GM23248 (cell line): Measurements from ENCODE around the gene ERCC1. TPM values are rescaled to one million over a fixed set of nuclear protein-coding genes. Genes with fewer than 3 reads are reported as not detected.

Experiments
- DNase-seq: peaks from one replicate; pipeline ENCODE4 v3.0.0-alpha.2; 2015
- H2AFZ ChIP-seq: fragments of 200-600 bp; sonication (generic); 2 replicates; pipeline ENCODE4 v1.6.1; 2016; ENCODE audit warnings: antibody characterized with exemption
- H3F3A ChIP-seq: fragments of 200-600 bp; sonication (generic); 2 replicates; pipeline ENCODE4 v1.6.1; 2016; ENCODE audit warnings: mild to moderate bottlenecking, antibody characterized with exemption, mixed run types; ENCODE audit not compliant: insufficient read depth
- H3K27ac ChIP-seq: fragments of 200-600 bp; sonication (generic); 2 replicates; pipeline ENCODE4 v1.5.1; 2016; ENCODE audit warnings: mild to moderate bottlenecking
- H3K27me3 ChIP-seq: fragments of 200-600 bp; sonication (generic); replicated peaks from 2 replicates; pipeline ENCODE4 v1.6.1; 2016; ENCODE audit warnings: mild to moderate bottlenecking; ENCODE audit not compliant: insufficient read depth
- H3K36me3 ChIP-seq: fragments of 200-600 bp; sonication (generic); 2 replicates; pipeline ENCODE4 v1.6.1; 2016; ENCODE audit warnings: low read depth, mild to moderate bottlenecking
- H3K4me1 ChIP-seq: fragments of 200-600 bp; sonication (generic); 2 replicates; pipeline ENCODE4 v1.6.1; 2016; ENCODE audit warnings: mild to moderate bottlenecking; ENCODE audit not compliant: insufficient read depth
- H3K4me2 ChIP-seq: fragments of 200-600 bp; sonication (generic); one replicate; pipeline ENCODE4 v1.6.1; 2016; ENCODE audit warnings: mild to moderate bottlenecking; ENCODE audit not compliant: unreplicated experiment
- H3K4me3 ChIP-seq: fragments of 200-600 bp; sonication (generic); 2 replicates; pipeline ENCODE4 v1.5.1; 2016; ENCODE audit warnings: mild to moderate bottlenecking
- H3K79me2 ChIP-seq: fragments of 200-600 bp; sonication (generic); 2 replicates; pipeline ENCODE4 v1.6.1; 2016; ENCODE audit warnings: mild to moderate bottlenecking; ENCODE audit not compliant: insufficient read depth
- H3K9ac ChIP-seq: fragments of 200-600 bp; sonication (generic); 2 replicates; pipeline ENCODE4 v1.6.1; 2016; ENCODE audit warnings: mild to moderate bottlenecking
- H3K9me2 ChIP-seq: fragments of 200-600 bp; sonication (generic); 2 replicates; pipeline ENCODE4 v1.6.1; 2016; ENCODE audit warnings: mixed run types, mild to moderate bottlenecking, moderate library complexity; ENCODE audit not compliant: insufficient read depth
- H3K9me3 ChIP-seq: fragments of 200-600 bp; sonication (generic); one replicate; pipeline ENCODE4 v1.6.1; 2017; ENCODE audit warnings: low read depth
- H4K20me1 ChIP-seq: fragments of 200-600 bp; sonication (generic); 2 replicates; pipeline ENCODE4 v1.6.0; 2016; ENCODE audit not compliant: insufficient read depth
- EZH2 ChIP-seq: fragments of 200-600 bp; sonication (generic); IDR thresholded peaks from 2 replicates; pipeline ENCODE4 v1.6.1; 2018; ENCODE audit warnings: antibody characterized with exemption, mild to moderate bottlenecking; ENCODE audit not compliant: insufficient read depth, poor library complexity, severe bottlenecking
- EZH2phosphoT487 ChIP-seq: fragments of 200-600 bp; sonication (generic); IDR thresholded peaks from 2 replicates; pipeline ENCODE4 v1.6.1; 2018; ENCODE audit warnings: antibody characterized with exemption, moderate library complexity, mild to moderate bottlenecking, low read depth; ENCODE audit not compliant: insufficient read depth
- WGBS, 2 experiments: methylation state at CpG; one replicate each; pipeline ENCODE4 v1.1.6; 2015 to 2017; ENCODE audit warnings: low lambda C conversion rate in 2 of 2, low coverage in 1 of 2; ENCODE audit errors: missing lambda C conversion rate in 2 of 2; 5-methylcytosine and 5-hydroxymethylcytosine counted together
- in situ Hi-C: fragments of 300-500 bp; cut with MboI; formaldehyde crosslinking; loops from 2 replicates; pipeline ENCODE4 v1.15.0; 2020
- microRNA-seq: library from miRNA; unstranded; fragments of <30 nt; microRNA quantifications from one replicate; pipeline ENCODE4, GENCODE V29; 2016; ENCODE audit warnings: borderline number of aligned reads
- polyA plus RNA-seq: library from polyadenylated mRNA; unstranded; fragments of >200 nt; fragmentation: Nextera tagmentation; extraction: Ambion mirVana; gene quantifications from 2 replicates; pipeline ENCODE4 v1.2.1, GENCODE V29; 2016
- small RNA-seq: library from RNA; depleted of rRNA; stranded (forward); fragments of <200 nt; gene quantifications from one replicate; pipeline ENCODE3, GENCODE V24; 2014; ENCODE audit warnings: low read depth, low replicate concordance
- total RNA-seq: library from RNA; depleted of rRNA; stranded (reverse); fragments of >200 nt; shearing (Covaris generic); gene quantifications from 2 replicates; pipeline ENCODE4 v1.2.3, GENCODE V29; 2014; rRNA removed

ERCC1 gene
- total and polyA plus RNA-seq, 2 experiments from 2014 or later = 79.8 to 89.0 TPM

GRCh38 chr19:45357445-45357783 lies 66.3 kb downstream of the ERCC1 start:
- H3K9me3 ChIP-seq = no peaks in the 10 kb centered on the region
- H3K4me3 ChIP-seq = no peak overlapping the region
- no peak overlapping the region for H3K4me2 ChIP-seq
- H3F3A ChIP-seq = no peaks in the 10 kb centered on the region
- in situ Hi-C loops = no loop called here
- H3K9me2 ChIP-seq = no peaks in the 10 kb centered on the region
- WGBS, 2 experiments = 93 to 94% methylated on average over 7 to 11 of the region's 11 CpGs
- H3K4me1 ChIP-seq = no peaks in the 10 kb centered on the region
- no peak overlapping the region for H3K9ac ChIP-seq
- H3K27ac ChIP-seq = no peak overlapping the region
- no peak overlapping the region for H2AFZ ChIP-seq
- H3K36me3 ChIP-seq = peaks cover 21% of the 10 kb centered on the region; the same call in 1 of the 2 replicates
- no peak for TF ChIP-seq EZH2phosphoT487
- no peak for TF ChIP-seq EZH2
- no peaks in the 10 kb centered on the region for H3K27me3 ChIP-seq
- no peaks in the 10 kb centered on the region for H3K79me2 ChIP-seq
- H4K20me1 ChIP-seq = no peaks in the 10 kb centered on the region
- no peak for DNase-seq

Small RNA genes within 50 kb of the gene (microRNA-seq; reads per million reads assigned to microRNA genes)
- gene MIR6088 = not detected

Small RNA genes within 50 kb of the gene (small RNA-seq; reads per million reads assigned to genes)
- not detected for gene MIR6088

Other genes starting within 250 kb of the ERCC1 start
- 0.89 and 11.2 TPM in 2 replicates for gene TRAPPC6A, start 245.7 kb downstream of the ERCC1 start, total RNA-seq
- gene TRAPPC6A, start 245.7 kb downstream of the ERCC1 start, polyA plus RNA-seq = 16.9 and 18.8 TPM in 2 replicates
- 4.3 and 9.0 TPM in 2 replicates for gene BLOC1S3, start 245.1 kb downstream of the ERCC1 start, total RNA-seq
- gene BLOC1S3, start 245.1 kb downstream of the ERCC1 start, polyA plus RNA-seq = 7.2 and 8.9 TPM in 2 replicates
- gene EXOC3L2, start 178.5 kb downstream of the ERCC1 start, total RNA-seq = 0.38 TPM in 1 of 2 replicates, not detected in the other
- gene EXOC3L2, start 178.5 kb downstream of the ERCC1 start, polyA plus RNA-seq = 0.06 TPM in 1 of 2 replicates, not detected in the other
- gene MARK4, start 172.6 kb downstream of the ERCC1 start, total RNA-seq = 10.2 and 11.6 TPM in 2 replicates
- 4.0 and 4.9 TPM in 2 replicates for gene MARK4, start 172.6 kb downstream of the ERCC1 start, polyA plus RNA-seq
- gene CKM, start 101.0 kb downstream of the ERCC1 start, total RNA-seq = not detected in 2 replicates
- gene CKM, start 101.0 kb downstream of the ERCC1 start, polyA plus RNA-seq = 0.11 TPM in 1 of 2 replicates, not detected in the other
- not detected in 2 replicates for gene KLC3, start 83.2 kb downstream of the ERCC1 start, total RNA-seq
- not detected in 2 replicates for gene KLC3, start 83.2 kb downstream of the ERCC1 start, polyA plus RNA-seq
- gene ERCC2, start 53.3 kb downstream of the ERCC1 start, total RNA-seq = 29.8 and 32.3 TPM in 2 replicates
- 13.7 TPM in 2 replicates for gene ERCC2, start 53.3 kb downstream of the ERCC1 start, polyA plus RNA-seq
- 3.9 and 36.5 TPM in 2 replicates for gene PPP1R13L, start 18.8 kb downstream of the ERCC1 start, total RNA-seq
- 6.2 and 6.4 TPM in 2 replicates for gene PPP1R13L, start 18.8 kb downstream of the ERCC1 start, polyA plus RNA-seq
- 3.9 and 8.8 TPM in 2 replicates for gene POLR1G, start 17.3 kb downstream of the ERCC1 start, total RNA-seq
- 7.2 and 10.8 TPM in 2 replicates for gene POLR1G, start 17.3 kb downstream of the ERCC1 start, polyA plus RNA-seq
- gene FOSB, start 44.1 kb upstream of the ERCC1 start, total RNA-seq = 11.9 and 16.1 TPM in 2 replicates
- 4.8 and 8.3 TPM in 2 replicates for gene FOSB, start 44.1 kb upstream of the ERCC1 start, polyA plus RNA-seq
- gene RTN2, start 73.1 kb upstream of the ERCC1 start, total RNA-seq = 14.8 and 19.6 TPM in 2 replicates
- gene RTN2, start 73.1 kb upstream of the ERCC1 start, polyA plus RNA-seq = 7.8 and 8.2 TPM in 2 replicates
- gene PPM1N, start 74.5 kb upstream of the ERCC1 start, total RNA-seq = 0.32 TPM in 1 of 2 replicates, not detected in the other
- gene PPM1N, start 74.5 kb upstream of the ERCC1 start, polyA plus RNA-seq = 0.33 and 0.63 TPM in 2 replicates
- 108 and 135 TPM in 2 replicates for gene VASP, start 83.6 kb upstream of the ERCC1 start, total RNA-seq
- 31.9 and 32.6 TPM in 2 replicates for gene VASP, start 83.6 kb upstream of the ERCC1 start, polyA plus RNA-seq
- gene OPA3, start 160.9 kb upstream of the ERCC1 start, total RNA-seq = 5.3 and 10.6 TPM in 2 replicates
- gene OPA3, start 160.9 kb upstream of the ERCC1 start, polyA plus RNA-seq = 11.8 and 11.9 TPM in 2 replicates
- 0.32 TPM in 1 of 2 replicates, not detected in the other for gene GPR4, start 178.3 kb upstream of the ERCC1 start, total RNA-seq
- 0.51 and 1.6 TPM in 2 replicates for gene GPR4, start 178.3 kb upstream of the ERCC1 start, polyA plus RNA-seq
- 24.4 and 27.5 TPM in 2 replicates for gene EML2, start 215.5 kb upstream of the ERCC1 start, total RNA-seq
- gene EML2, start 215.5 kb upstream of the ERCC1 start, polyA plus RNA-seq = 6.6 and 8.3 TPM in 2 replicates
- not detected in 2 replicates for gene GIPR, start 244.3 kb upstream of the ERCC1 start, total RNA-seq
- not detected in 2 replicates for gene GIPR, start 244.3 kb upstream of the ERCC1 start, polyA plus RNA-seq